ENCODE data around the gene IL10.

The IL10 gene

DNA sequence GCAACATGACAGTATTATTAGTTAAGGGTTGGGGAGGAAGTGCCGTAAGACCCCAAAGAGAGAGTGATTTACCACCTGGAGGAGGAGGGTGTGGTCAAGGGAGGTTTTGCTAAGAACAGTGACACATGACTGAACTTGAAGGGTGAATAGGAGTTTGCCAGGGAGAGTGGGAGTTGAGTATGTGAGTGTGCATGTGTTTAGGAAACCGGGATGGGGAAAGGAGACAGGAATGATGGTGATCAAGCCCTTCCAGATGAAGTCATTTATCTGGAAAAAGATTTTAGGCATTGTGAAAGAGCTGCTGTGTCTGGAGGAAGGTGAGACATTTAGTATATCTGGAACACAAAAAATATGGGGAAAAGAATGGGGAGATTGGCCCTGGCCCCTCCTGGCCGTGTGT lies 28.1 kb upstream of the IL10 start:
- no peak for FAIRE-seq
- TF ChIP-seq, protein P1, sequence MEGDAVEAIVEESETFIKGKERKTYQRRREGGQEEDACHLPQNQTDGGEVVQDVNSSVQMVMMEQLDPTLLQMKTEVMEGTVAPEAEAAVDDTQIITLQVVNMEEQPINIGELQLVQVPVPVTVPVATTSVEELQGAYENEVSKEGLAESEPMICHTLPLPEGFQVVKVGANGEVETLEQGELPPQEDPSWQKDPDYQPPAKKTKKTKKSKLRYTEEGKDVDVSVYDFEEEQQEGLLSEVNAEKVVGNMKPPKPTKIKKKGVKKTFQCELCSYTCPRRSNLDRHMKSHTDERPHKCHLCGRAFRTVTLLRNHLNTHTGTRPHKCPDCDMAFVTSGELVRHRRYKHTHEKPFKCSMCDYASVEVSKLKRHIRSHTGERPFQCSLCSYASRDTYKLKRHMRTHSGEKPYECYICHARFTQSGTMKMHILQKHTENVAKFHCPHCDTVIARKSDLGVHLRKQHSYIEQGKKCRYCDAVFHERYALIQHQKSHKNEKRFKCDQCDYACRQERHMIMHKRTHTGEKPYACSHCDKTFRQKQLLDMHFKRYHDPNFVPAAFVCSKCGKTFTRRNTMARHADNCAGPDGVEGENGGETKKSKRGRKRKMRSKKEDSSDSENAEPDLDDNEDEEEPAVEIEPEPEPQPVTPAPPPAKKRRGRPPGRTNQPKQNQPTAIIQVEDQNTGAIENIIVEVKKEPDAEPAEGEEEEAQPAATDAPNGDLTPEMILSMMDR (IDR thresholded peaks at IDR 0.05; ENCODE audit: insufficient read depth, missing control alignments) = no peak
- DNase-seq (ENCODE audit: insufficient read length, low spot score) = no peak

DNA sequence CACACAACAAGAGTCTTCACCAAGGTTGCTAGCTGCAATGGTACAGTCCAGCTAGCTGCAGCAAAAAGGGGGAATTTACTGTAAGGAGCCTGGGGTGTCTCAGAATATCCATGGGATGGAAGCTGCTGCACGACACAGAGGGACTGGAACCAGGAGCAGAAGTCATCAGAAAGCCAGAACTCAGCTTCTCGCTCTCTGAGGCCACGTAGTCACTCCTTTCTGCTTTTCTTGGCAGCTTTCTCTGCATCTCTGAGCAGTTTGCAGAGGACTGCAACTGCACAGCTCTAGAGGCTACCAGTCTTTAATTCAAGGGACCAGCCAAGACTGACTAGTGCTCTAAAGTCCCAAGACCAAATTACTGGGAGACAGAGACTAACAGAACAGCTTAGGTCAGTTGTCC lies 27.0 kb upstream of the IL10 start:
- TF ChIP-seq, protein P1 (IDR thresholded peaks at IDR 0.05; ENCODE audit: insufficient read depth, missing control alignments) = no peak
- FAIRE-seq = no peak
- no peak for DNase-seq (ENCODE audit: insufficient read length, low spot score)

DNA sequence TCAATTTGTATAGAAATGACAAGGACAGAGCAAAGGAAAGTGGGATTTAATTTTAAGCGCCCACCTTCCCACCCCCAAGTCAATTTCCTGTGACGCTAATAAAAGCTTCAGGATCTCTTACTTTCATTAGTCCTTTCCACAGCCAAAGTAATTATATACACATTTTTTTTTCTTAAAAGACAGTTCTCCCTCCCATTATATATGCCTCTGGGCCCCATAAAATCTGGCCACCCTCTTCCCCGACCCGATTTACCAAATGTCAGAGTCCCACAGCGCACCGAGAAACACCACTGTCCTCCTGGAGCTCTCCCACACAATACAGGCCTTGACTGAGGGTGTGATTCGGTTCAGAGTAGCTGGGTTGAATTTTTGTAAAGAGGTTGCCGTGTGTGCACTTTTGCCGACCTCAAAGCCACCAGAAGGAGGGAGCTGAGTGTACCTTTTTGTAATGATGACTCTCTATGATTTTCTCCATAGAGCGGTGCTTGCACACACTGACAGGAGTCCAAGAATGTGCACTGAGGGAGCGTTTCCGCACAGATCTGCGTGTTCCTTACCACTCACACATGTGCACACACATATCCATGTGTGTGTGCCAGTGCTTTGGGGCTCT lies 26.2 kb upstream of the IL10 start:
- TF ChIP-seq, protein P1 (IDR thresholded peaks at IDR 0.05; ENCODE audit: insufficient read depth, missing control alignments) = no peak
- no peak for DNase-seq (ENCODE audit: insufficient read length, low spot score)
- no peak for FAIRE-seq

DNA sequence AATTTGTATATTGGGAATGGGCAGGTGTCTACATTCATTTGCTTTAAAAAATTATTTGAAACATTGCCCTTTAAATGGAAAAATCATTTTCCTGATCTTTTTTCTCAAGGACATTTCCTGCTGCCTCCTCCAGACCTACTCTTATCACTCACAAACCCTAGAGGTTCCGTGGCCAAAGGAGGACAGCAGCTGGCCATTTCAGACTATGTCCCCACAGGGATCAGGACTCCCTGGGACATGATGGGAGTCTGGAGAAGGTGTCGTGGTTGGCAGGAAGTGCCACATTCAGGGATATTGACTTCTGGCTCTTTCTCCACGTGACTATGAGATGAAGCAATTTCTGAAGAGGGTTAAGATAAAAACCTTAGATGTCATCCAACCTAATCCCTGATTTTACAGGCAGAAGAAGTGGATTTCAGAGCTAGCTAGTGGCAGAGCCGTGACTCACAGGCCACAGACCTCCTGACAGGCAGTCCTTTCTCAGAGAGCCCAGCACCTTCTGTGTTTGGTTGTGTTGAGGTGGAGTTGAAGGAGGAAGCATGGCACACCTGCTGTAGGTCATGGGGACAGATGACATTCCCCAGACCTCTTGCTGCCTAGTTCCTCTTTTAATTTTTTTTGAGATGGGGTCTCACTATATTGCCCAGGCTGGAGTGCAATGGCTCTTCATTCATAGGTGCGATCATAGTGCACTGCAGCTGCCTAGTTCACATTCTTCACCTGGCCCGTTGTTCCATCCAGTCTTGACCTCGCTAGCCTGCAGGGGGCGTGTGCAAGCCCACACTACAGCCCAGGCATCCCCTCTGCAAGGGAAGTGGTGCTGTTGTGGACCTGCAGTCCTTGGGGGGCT lies 25.5 kb upstream of the IL10 start:
- DNase-seq (ENCODE audit: insufficient read length, low spot score) (no peak), FAIRE-seq (no peak)
- TF ChIP-seq, protein P1 (IDR thresholded peaks at IDR 0.05; ENCODE audit: insufficient read depth, missing control alignments) = peak; percentile 54

DNA sequence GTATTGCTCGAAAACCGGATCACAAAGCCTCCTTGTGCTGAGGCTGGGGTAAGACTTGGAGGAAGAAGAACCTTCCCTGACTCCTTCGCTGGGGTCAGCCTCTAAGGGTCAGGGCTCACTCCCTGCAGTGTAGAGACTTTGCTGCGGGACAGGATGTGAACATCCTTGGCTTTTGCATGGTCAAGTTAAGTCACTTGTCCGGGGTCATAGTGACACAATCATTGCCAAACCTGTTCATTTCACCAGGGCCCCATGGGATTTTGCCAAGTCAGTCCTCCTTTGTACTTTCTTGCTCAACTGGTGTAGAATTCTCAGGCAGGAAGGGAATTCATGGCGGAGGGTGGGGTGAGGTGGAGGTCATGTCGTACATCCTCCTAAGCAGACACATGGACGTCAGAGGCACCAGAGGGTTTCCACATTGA lies 24.7 kb upstream of the IL10 start:
- DNase-seq (ENCODE audit: insufficient read length, low spot score) (no peak), FAIRE-seq (no peak)
- TF ChIP-seq, protein P1 (IDR thresholded peaks at IDR 0.05; ENCODE audit: insufficient read depth, missing control alignments) = no peak

DNA sequence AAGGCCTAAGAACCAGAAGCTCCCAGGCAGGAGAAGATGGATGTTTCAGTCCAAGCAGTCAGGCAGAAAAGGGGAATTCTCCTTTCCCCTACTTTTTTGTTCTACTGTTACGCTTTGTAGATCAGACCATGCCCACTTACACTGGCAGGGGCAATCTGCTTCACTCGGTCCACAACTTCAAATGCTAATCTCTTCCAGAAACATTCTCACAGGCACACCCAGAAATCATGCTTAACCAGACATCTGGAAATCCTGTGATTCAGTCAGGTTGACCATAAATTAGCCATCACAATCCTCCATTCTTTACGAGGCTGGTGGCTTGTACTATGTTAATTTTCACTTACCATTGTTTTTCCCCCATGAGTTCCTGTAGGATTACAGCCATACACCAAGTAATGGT lies 23.8 kb upstream of the IL10 start:
- DNase-seq (ENCODE audit: insufficient read length, low spot score) = no peak
- FAIRE-seq = no peak
- TF ChIP-seq, protein P1 (IDR thresholded peaks at IDR 0.05; ENCODE audit: insufficient read depth, missing control alignments) = no peak

Data from D721Med (cell line).